Body of pancreas (tissue), 4 donors: ENCODE data around the gene NINL. TPM values are rescaled to one million over a fixed set of nuclear protein-coding genes. Genes with fewer than 3 reads are reported as not detected.

Source experiments
- ATAC-seq: fragments of 150-250 bp; one replicate; pipeline ENCODE4 v1.9.1; 2016
- DNase-seq, 4 donors: peaks; one replicate each; pipeline ENCODE4 v3.0.0-alpha.2; 2019
- H3K27ac ChIP-seq, 4 donors: fragments of 200-600 bp; sonication (generic); 1 replicate in 3 of 4; 2 replicates in 1 of 4; pipeline versions ENCODE4 v1.5.1 to v1.6.1; 2016 to 2019; ENCODE audit warnings: mild to moderate bottlenecking in 1 of 4, mixed read lengths in 1 of 4, moderate library complexity in 1 of 4
- H3K27me3 ChIP-seq, 2 donors: fragments of 200-600 bp; sonication (generic); one replicate each; pipeline ENCODE4 v1.6.0; 2016; ENCODE audit warnings: mild to moderate bottlenecking in 1 of 2
- H3K36me3 ChIP-seq, 2 donors: fragments of 200-600 bp; sonication (generic); replicated peaks in 1 of 2; 2 replicates each; pipeline ENCODE4 v1.5.1; 2016; ENCODE audit warnings: low read depth in 2 of 2; ENCODE audit not compliant: insufficient read depth in 1 of 2
- H3K4me1 ChIP-seq: fragments of 200-600 bp; sonication (generic); one replicate; pipeline ENCODE4 v1.6.0; 2016
- H3K4me3 ChIP-seq, 2 donors: fragments of 200-600 bp; sonication (generic); 1 replicate in 1 of 2; 2 replicates in 1 of 2; pipeline ENCODE4 v1.5.1; 2016 to 2019
- H3K9me3 ChIP-seq, 3 donors: fragments of 200-600 bp; sonication (generic); 1 replicate in 2 of 3; 2 replicates in 1 of 3; pipeline ENCODE4 v1.5.1; 2016
- CTCF ChIP-seq, 7 experiments: fragments of 450-650 bp in 4 of 7; fragments of 200-600 bp in 3 of 7; sonication (generic) in 3 of 7; IDR thresholded peaks; one replicate each; pipeline ENCODE4 v1.5.1; 2016 to 2019; ENCODE audit warnings: antibody characterized with exemption in 7 of 7
- POLR2A ChIP-seq, 3 donors: fragments of 450-650 bp; IDR thresholded peaks; one replicate each; pipeline ENCODE4 v1.6.1; 2016; ENCODE audit warnings: antibody characterized with exemption in 3 of 3, mild to moderate bottlenecking in 2 of 3
- WGBS, 2 donors: methylation state at CpG; one replicate each; pipeline ENCODE4 v1.1.5; 2017; 5-methylcytosine and 5-hydroxymethylcytosine counted together
- intact Hi-C: fragments of 100-400 bp; cut with DNase I; formaldehyde crosslinking; loops from one replicate; pipeline ENCODE4 v1.15.1; 2023
- total RNA-seq, 2 donors: library from RNA; depleted of rRNA; stranded (reverse); fragments of >200 nt; gene quantifications; one replicate each; pipeline ENCODE4 v1.1.0, GENCODE V29; 2016

NINL gene
- total RNA-seq, 2 donors from 2014 or later = 6.7 to 34.9 TPM

DNA sequence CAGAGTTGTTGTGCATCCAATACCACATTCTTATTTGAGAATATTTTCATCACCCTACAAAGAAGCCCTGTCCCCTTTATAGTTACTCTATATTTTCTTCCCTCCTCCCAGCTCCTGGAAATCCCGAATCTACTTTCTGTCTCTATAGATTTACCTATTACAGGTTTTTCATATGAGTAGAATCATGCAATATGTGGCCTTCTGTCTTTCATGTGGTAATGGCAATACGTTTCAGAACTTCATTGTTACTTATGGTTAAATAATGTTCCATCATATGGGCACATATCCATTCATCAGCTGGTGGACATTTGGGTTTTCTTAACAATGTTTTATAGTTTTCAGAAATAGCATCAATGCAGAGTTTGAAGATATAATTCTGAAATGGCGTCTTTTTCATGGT is 160.8 kb downstream of the NINL start:
- Histone ChIP-seq H3K9me3 (no peaks in the 10 kb centered on the region), H3K27ac (no peak overlapping the region), H3K4me3 (no peak overlapping the region), H3K36me3 (no peaks in the 10 kb centered on the region), H3K4me1 (no peaks in the 10 kb centered on the region), H3K27me3 (no peaks in the 10 kb centered on the region)
- TF ChIP-seq CTCF (IDR thresholded peaks at IDR 0.05) (no peak), POLR2A (IDR thresholded peaks at IDR 0.05) (no peak)
- ATAC-seq (no peak), DNase-seq (no peak)
- intact Hi-C loops = no loop called here
- WGBS, 2 donors = 87 to 93% methylated on average over 3 of the region's 3 CpGs

DNA sequence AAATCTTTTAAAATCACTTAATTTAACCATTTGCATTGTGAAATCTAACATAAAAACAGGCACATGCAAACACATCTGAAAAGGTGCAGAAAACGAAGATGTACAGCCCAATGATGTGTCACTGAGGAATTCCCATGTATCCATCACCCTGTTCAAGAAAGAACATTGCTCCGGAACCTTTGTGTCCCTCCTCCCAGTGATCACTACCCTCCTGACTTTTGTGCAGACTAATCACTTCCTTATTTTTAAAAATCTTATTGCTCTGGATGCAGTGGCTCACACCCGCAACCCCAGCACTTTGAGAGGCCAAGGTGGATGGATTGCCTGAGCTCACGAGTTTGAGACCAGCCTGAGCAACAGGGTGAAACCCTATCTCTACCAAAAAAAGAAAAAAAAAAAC is 163.3 kb downstream of the NINL start:
- TF ChIP-seq POLR2A (IDR thresholded peaks at IDR 0.05) (no peak), CTCF (IDR thresholded peaks at IDR 0.05) (no peak)
- intact Hi-C loops = no loop called here
- no peak for DNase-seq
- H3K27me3 ChIP-seq = no peaks in the 10 kb centered on the region
- no peaks in the 10 kb centered on the region for H3K9me3 ChIP-seq
- no peaks in the 10 kb centered on the region for H3K4me1 ChIP-seq
- H3K36me3 ChIP-seq = no peaks in the 10 kb centered on the region
- no peak for ATAC-seq
- H3K27ac ChIP-seq = no peak overlapping the region
- 90 to 91% methylated on average over 4 of the region's 4 CpGs for WGBS, 2 donors
- H3K4me3 ChIP-seq = no peak overlapping the region

DNA sequence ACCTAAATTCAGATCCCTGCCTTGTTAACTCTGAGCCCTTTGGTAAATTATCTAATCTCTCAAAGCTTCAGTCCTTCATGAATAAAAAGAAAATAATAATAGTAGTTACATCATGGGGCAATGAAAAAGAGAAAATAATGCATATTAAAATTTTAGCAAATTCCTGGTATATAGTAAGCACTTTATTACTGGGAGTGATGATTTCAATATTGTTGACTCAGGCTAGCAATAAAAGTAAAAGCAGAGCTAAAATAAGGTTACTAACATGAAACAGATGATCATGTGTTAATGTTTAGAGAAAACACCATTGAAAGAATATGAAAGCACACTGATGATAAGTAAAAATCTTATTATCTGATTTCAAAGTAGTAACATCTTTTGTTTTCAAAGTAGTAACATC is 164.2 kb downstream of the NINL start:
- TF ChIP-seq POLR2A (IDR thresholded peaks at IDR 0.05) = no peak
- TF ChIP-seq CTCF (IDR thresholded peaks at IDR 0.05) = no peak
- ATAC-seq (no peak), DNase-seq (no peak)
- H3K9me3 ChIP-seq = no peaks in the 10 kb centered on the region
- H3K27me3 ChIP-seq = no peaks in the 10 kb centered on the region
- H3K36me3 ChIP-seq = no peaks in the 10 kb centered on the region
- H3K4me1 ChIP-seq = no peaks in the 10 kb centered on the region
- intact Hi-C loops = no loop called here
- H3K27ac ChIP-seq = no peak overlapping the region
- H3K4me3 ChIP-seq = no peak overlapping the region

GRCh38 chr20:25418776-25419175 is 166.6 kb downstream of the NINL start:
- Histone ChIP-seq H3K9me3 (no peaks in the 10 kb centered on the region), H3K36me3 (no peaks in the 10 kb centered on the region), H3K27ac (no peak overlapping the region), H3K4me3 (no peak overlapping the region), H3K4me1 (no peaks in the 10 kb centered on the region), H3K27me3 (no peaks in the 10 kb centered on the region)
- WGBS, 2 donors = 88 to 91% methylated on average over 1 of the region's 1 CpG
- ATAC-seq = no peak
- intact Hi-C loops = no loop called here
- no peak for DNase-seq
- TF ChIP-seq CTCF (IDR thresholded peaks at IDR 0.05) (no peak), POLR2A (IDR thresholded peaks at IDR 0.05) (no peak)

GRCh38 chr20:25408890-25409289 is 176.4 kb downstream of the NINL start:
- H3K4me3 ChIP-seq = no peak overlapping the region
- no peaks in the 10 kb centered on the region for H3K27me3 ChIP-seq
- intact Hi-C loops = no loop called here
- 84 to 89% methylated on average over 5 of the region's 5 CpGs for WGBS, 2 donors
- TF ChIP-seq POLR2A (IDR thresholded peaks at IDR 0.05) (no peak), CTCF (IDR thresholded peaks at IDR 0.05) (no peak)
- no peaks in the 10 kb centered on the region for H3K36me3 ChIP-seq
- no peaks in the 10 kb centered on the region for H3K9me3 ChIP-seq
- H3K27ac ChIP-seq = no peak overlapping the region
- DNase-seq = no peak
- ATAC-seq = no peak
- peaks cover 9% of the 10 kb centered on the region for H3K4me1 ChIP-seq
